Spleen (tissue), 11 donors: ENCODE results near the gene OCEL1. TPM values are rescaled to one million over a fixed set of nuclear protein-coding genes. Genes with fewer than 3 reads are reported as not detected.
A peak's percentile ranks its signal among the peaks of the same experiment; 100 is the strongest.
"Not testable (repeated sequence)": the region's sequence is repeated elsewhere in the genome, so short reads cannot be mapped to it uniquely, and the experiment has no call there.

ENCODE experiments used
- DNase-seq: peaks from one replicate; pipeline ENCODE4 v3.0.0-alpha.2; 2020
- H3K27ac ChIP-seq, 8 donors: fragments of 200-600 bp; sonication (generic) in 7 of 8; 1 replicate in 4 of 8; 2 replicates in 4 of 8; pipeline versions ENCODE4 v1.5.0 to v1.8.0; 2016 to 2021; ENCODE audit warnings: inconsistent platforms in 4 of 8, mild to moderate bottlenecking in 4 of 8, moderate library complexity in 1 of 8
- H3K27me3 ChIP-seq, 7 donors: fragments of 200-600 bp; sonication (generic) in 6 of 7; replicated peaks in 1 of 7; 1 replicate in 4 of 7; 2 replicates in 3 of 7; pipeline versions ENCODE4 v1.5.0 to v1.8.0; 2016 to 2021; ENCODE audit warnings: inconsistent platforms in 3 of 7, mild to moderate bottlenecking in 1 of 7
- H3K36me3 ChIP-seq, 6 donors: fragments of 200-600 bp; sonication (generic) in 5 of 6; 1 replicate in 4 of 6; 2 replicates in 2 of 6; pipeline versions ENCODE4 v1.5.0 to v1.8.0; 2016 to 2021; ENCODE audit warnings: inconsistent platforms in 2 of 6
- H3K4me1 ChIP-seq, 6 donors: fragments of 200-600 bp; sonication (generic) in 5 of 6; 1 replicate in 3 of 6; 2 replicates in 3 of 6; pipeline versions ENCODE4 v1.5.0 to v1.8.0; 2016 to 2021; ENCODE audit warnings: inconsistent platforms in 3 of 6
- H3K4me3 ChIP-seq, 8 donors: fragments of 200-600 bp; sonication (generic) in 7 of 8; 1 replicate in 4 of 8; 2 replicates in 4 of 8; pipeline versions ENCODE4 v1.5.0 to v1.8.0; 2016 to 2021; ENCODE audit warnings: inconsistent platforms in 4 of 8, mild to moderate bottlenecking in 4 of 8, moderate library complexity in 2 of 8
- H3K9me3 ChIP-seq, 8 donors: fragments of 200-600 bp; sonication (generic) in 7 of 8; 1 replicate in 4 of 8; 2 replicates in 4 of 8; pipeline versions ENCODE4 v1.5.0 to v1.8.0; 2016 to 2021; ENCODE audit warnings: inconsistent platforms in 4 of 8
- CTCF ChIP-seq, 11 experiments: fragments of 200-600 bp in 7 of 11; fragments of 450-650 bp in 4 of 11; sonication (generic) in 4 of 11; IDR thresholded peaks in 8 of 11; conservative IDR thresholded peaks in 3 of 11; 1 replicate in 7 of 11; 2 replicates in 4 of 11; pipeline versions ENCODE4 v1.4.0 to v1.8.0; 2016 to 2021; ENCODE audit warnings: antibody characterized with exemption in 11 of 11, inconsistent platforms in 4 of 11, mild to moderate bottlenecking in 1 of 11
- POLR2A ChIP-seq, 3 donors: fragments of 450-650 bp; IDR thresholded peaks; one replicate each; pipeline ENCODE4 v1.5.1; 2017; ENCODE audit warnings: antibody characterized with exemption in 3 of 3, mild to moderate bottlenecking in 1 of 3
- POLR2AphosphoS5 ChIP-seq, 3 donors: sonication (generic); formaldehyde crosslinking; IDR thresholded peaks; one replicate each; pipeline ENCODE4 v1.5.1; 2017; ENCODE audit warnings: antibody characterized with exemption in 3 of 3
- WGBS, 5 donors: extraction: QIAGEN DNeasy Blood & Tissue Kit in 3 of 5; methylation state at CpG; one replicate each; pipeline versions ENCODE4 v1.1.5 to v1.1.7; 2013 to 2018; 5-methylcytosine and 5-hydroxymethylcytosine counted together
- intact Hi-C: fragments of 100-400 bp; cut with DNase I; formaldehyde crosslinking; loops from one replicate; pipeline ENCODE4 v1.15.0; 2023; ENCODE audit warnings: low total_unique reads
- polyA plus RNA-seq, 3 donors: library from polyadenylated mRNA; stranded (reverse); fragments of 200-250 nt; gene quantifications; one replicate each; pipeline ENCODE4 v1.2.1, GENCODE V29; 2013
- total RNA-seq, 7 donors: library from RNA; depleted of rRNA in 3 of 7; stranded (reverse); fragments of >200 nt in 3 of 7; fragmentation: NEBNext Ultra II Directional in 4 of 7; extraction: Animal tissue kit (Norgen Biotek cat#: 25700) in 4 of 7; gene quantifications; one replicate each; pipeline versions ENCODE4 v1.1.0 to v1.2.1, GENCODE V29; 2016 to 2021
- donor health status: healthy with polysubstance abuse.
- donor health status: DM: no; HTN: no; CAD: no; lungs with moderate emphysema.
- donor health status: DM: no; HTN: no; CAD: no.
- donor health status: Bipolar disorder and iron deficiency.
- donor health status: healthy.
- donor health status: DM: no; HTN: no; CAD: no.
- donor health status: DM: yes; HTN: yes; CAD: no.

Gene OCEL1
- total and polyA plus RNA-seq, 10 donors, result 7.7 to 31.8 (median 24.8) TPM

- Histone ChIP-seq H3K4me1 (peaks cover 13 to 53% (median 35%) of the 10 kb centered on the region in 6 donors), H3K27me3 (no peaks in the 10 kb centered on the region), H3K4me3 (peak overlapping the region in 4 of 8 donors; percentile 82 to 91 (median 90)), H3K36me3 (peaks cover 2 to 31% (median 25%) of the 10 kb centered on the region in 6 donors), H3K27ac (peak overlapping the region in 7 of 8 donors; percentile 61 to 88 (median 83)), H3K9me3 (no peaks in the 10 kb centered on the region)
- TF ChIP-seq POLR2AphosphoS5 (IDR thresholded peaks at IDR 0.05), result no peak
- no peak for TF ChIP-seq CTCF (IDR thresholded peaks at IDR 0.05 in 8 of 11, conservative IDR thresholded peaks at IDR 0.05 in 3 of 11)
- no peak for TF ChIP-seq POLR2A (IDR thresholded peaks at IDR 0.05)
- 28 to 44% (median 39%) methylated on average over 12 of the region's 12 CpGs for WGBS, 5 donors
- DNase-seq, result no peak
- intact Hi-C loops, result no loop called here
Observed at GRCh38 chr19:17266589-17266974, 40.6 kb downstream of the OCEL1 start.

DNA sequence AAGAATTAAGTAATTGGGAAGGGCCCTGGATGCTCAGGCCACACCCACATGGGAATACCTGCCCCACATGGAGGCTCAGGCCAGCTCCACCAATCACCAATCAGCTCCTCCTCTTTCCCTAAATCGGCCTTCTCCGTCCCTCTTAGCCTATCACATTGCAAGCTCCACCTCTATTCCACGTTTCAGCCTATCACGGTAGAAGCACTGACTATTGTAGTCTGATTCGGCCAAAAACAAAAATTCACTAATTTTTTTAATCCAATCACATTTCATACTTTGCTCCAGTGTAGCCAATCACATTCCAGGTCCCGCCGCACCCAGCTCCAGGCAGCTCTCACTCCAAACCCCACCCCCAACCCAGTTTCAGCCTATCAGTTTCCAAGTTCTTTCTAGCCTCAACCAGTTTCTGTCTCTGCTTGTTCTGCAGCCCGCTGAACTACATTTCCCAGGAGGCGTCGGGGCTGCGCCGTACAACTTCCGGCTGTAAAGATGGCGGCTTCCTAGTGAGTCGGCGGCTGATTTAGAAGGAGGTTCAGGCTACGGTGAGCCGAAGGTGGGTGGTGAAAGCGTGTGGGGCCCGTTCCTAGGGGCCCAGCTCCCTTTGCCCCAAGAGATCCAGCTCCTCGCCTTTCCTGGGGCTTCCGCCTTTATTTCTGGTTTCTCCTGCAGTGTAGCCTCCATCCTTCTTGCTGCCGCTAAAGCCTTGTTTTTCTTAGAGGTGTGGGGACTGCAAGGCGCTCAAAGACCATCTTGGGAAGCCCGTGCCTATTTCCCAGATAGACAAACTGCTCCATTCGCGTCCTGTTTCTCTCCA, 41.2 kb downstream of the OCEL1 start, which contains the start of gene BABAM1:
BABAM1 (plus strand) TSS at position 469 of the 814 bp plus-strand sequence. CDS start 1,364 bp downstream, outside the sequence.
- peak within 1 kb of the TSS; percentile 73 to 92 (median 89) for H3K4me3 ChIP-seq
- H3K36me3 ChIP-seq, result peaks cover 2 to 37% (median 31%) of the 10 kb centered on the region in 6 donors
- H3K4me1 ChIP-seq, result peaks cover 13 to 53% (median 35%) of the 10 kb centered on the region in 6 donors
- peak within 1 kb of the TSS; percentile 71 to 88 (median 84) for H3K27ac ChIP-seq
- intact Hi-C loops, result no loop called here
- peak; percentile 97 for DNase-seq
- 0 to 1% (median 0%) methylated on average over 27 of the region's 27 CpGs for WGBS, 5 donors
- H3K27me3 ChIP-seq, result no peaks in the 10 kb centered on the region
- TF ChIP-seq CTCF (IDR thresholded peaks at IDR 0.05 in 8 of 11, conservative IDR thresholded peaks at IDR 0.05 in 3 of 11) (peak in 1 of 11 experiments; percentile 14), POLR2A (IDR thresholded peaks at IDR 0.05) (no peak), POLR2AphosphoS5 (IDR thresholded peaks at IDR 0.05) (peak; percentile 73 to 89 (median 82))
- no peaks in the 10 kb centered on the region for H3K9me3 ChIP-seq

- Histone ChIP-seq H3K9me3 (no peaks in the 10 kb centered on the region), H3K27ac (no peak overlapping the region), H3K4me1 (peaks cover 13 to 48% (median 33%) of the 10 kb centered on the region in 6 donors), H3K27me3 (no peaks in the 10 kb centered on the region), H3K4me3 (no peak overlapping the region), H3K36me3 (peaks cover 2 to 53% (median 39%) of the 10 kb centered on the region in 6 donors)
- DNase-seq, result no peak
- no peak for TF ChIP-seq POLR2AphosphoS5 (IDR thresholded peaks at IDR 0.05)
- TF ChIP-seq POLR2A (IDR thresholded peaks at IDR 0.05), result no peak
- no peak for TF ChIP-seq CTCF (IDR thresholded peaks at IDR 0.05 in 8 of 11, conservative IDR thresholded peaks at IDR 0.05 in 3 of 11)
- intact Hi-C loops, result no loop called here
- 91 to 94% (median 93%) methylated on average over 3 to 13 of the region's 13 CpGs for WGBS, 5 donors
Observed at GRCh38 chr19:17268754-17269153, 42.7 kb downstream of the OCEL1 start.

- peaks cover 4 to 99% (median 71%) of the 10 kb centered on the region in 6 donors for H3K36me3 ChIP-seq
- H3K27ac ChIP-seq, H3K27me3 ChIP-seq, H3K9me3 ChIP-seq, intact Hi-C loops, H3K4me3 ChIP-seq, DNase-seq, H3K4me1 ChIP-seq: not testable (repeated sequence)
- 92 to 98% (median 96%) methylated on average over 3 of the region's 3 CpGs for WGBS, 5 donors
Observed at GRCh38 chr19:17274892-17275291, 48.9 kb downstream of the OCEL1 start.
